Activated CD8-positive, alpha-beta T cell treated with anti-CD3 and anti-CD28 coated beads, Interleukin-2, amount 10 ng/mL, durations not matched to agents 7 days and 5 days (primary cell): Measurements from ENCODE around the gene MOB2. TPM values are rescaled to one million over a fixed set of nuclear protein-coding genes. Genes with fewer than 3 reads are reported as not detected.
"Not testable (repeated sequence)": the region's sequence is repeated elsewhere in the genome, so short reads cannot be mapped to it uniquely, and the experiment has no call there.

Experiments used
- ATAC-seq: fragments of 150-1000 bp; cut with Tn5 transposase; one replicate; pipeline ENCODE4 v1.10.0; 2021; ENCODE audit warnings: moderate library complexity
- CTCF ChIA-PET: fragments of 350-600 bp; sonication (Branson Sonifier 250); formaldehyde crosslinking; loops from one replicate; lab custom pipeline; 2021; ENCODE audit warnings: antibody characterized with exemption; lab: Charles Lee
- POLR2A ChIA-PET: fragments of 350-600 bp; sonication (Branson Sonifier 250); formaldehyde crosslinking; loops from one replicate; lab custom pipeline; 2021; ENCODE audit warnings: antibody characterized with exemption; lab: Charles Lee
- DNase-seq: peaks from one replicate; pipeline ENCODE4 v3.0.0-alpha.2; 2020
- H3K27ac Mint-ChIP-seq: one replicate; pipeline ENCODE4 v1.8.0; 2021; ENCODE audit warnings: mild to moderate bottlenecking, mixed read lengths
- H3K27me3 Mint-ChIP-seq: one replicate; pipeline ENCODE4 v1.8.0; 2021; ENCODE audit warnings: low read depth, mixed read lengths
- H3K36me3 Mint-ChIP-seq: one replicate; pipeline ENCODE4 v1.8.0; 2021; ENCODE audit warnings: low read depth, mixed read lengths
- H3K4me1 Mint-ChIP-seq: one replicate; pipeline ENCODE4 v1.8.0; 2021; ENCODE audit warnings: low read depth, mixed read lengths
- H3K4me3 Mint-ChIP-seq: one replicate; pipeline ENCODE4 v1.8.0; 2021; ENCODE audit warnings: mild to moderate bottlenecking, mixed read lengths
- H3K9me3 Mint-ChIP-seq: one replicate; pipeline ENCODE4 v1.8.0; 2022; ENCODE audit warnings: mixed read lengths; ENCODE audit not compliant: insufficient read depth
- total RNA-seq, 2 experiments: library from RNA; stranded (reverse); gene quantifications; one replicate each; pipeline ENCODE4 v1.2.3, GENCODE V29; 2021

The MOB2 gene
- total RNA-seq, 2 experiments from 2014 or later = 29.3 to 31.6 TPM

DNA sequence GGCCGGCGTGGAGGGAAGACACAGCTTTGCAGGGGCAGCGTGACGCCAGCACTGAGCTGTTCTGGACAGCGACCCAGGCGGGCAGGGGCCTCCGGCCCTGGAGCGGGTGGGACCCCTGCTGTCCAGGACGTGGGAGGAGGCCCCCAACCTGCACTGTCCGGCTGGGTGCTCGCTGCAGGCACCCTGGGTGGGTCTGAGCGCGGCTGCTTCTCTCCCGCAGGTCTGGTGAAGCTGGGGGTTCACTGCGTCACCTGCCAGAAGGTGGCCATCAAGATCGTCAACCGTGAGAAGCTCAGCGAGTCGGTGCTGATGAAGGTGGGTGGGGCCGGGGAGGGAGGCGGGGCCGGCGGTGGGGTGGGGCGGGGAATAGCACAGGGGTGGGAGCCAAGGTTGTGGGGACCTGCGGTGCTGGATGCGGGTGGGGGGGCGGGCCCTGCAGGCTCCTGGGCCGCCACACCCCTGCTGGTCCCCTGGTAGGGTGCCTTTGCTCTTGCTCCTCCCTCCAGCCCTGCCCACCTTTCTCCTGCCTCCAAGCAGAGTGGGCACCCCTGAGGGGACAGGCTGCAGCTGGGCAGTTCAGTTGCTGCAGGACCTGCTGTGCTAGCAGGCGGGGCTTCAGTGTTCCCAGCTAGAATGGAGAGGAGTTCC, 50.6 kb downstream of the MOB2 start:
- ChIA-PET POLR2A (interaction anchor here (0.6 kb wide), 1 partner anchor 419 kb away, joined by 3 read pairs; no protein-coding TSS in a partner anchor), CTCF (interaction anchor here (1.0 kb wide), 1 partner anchor 139 kb away, joined by 4 read pairs; no protein-coding TSS in a partner anchor)
- Mint-ChIP-seq H3K27me3 (no peaks in the 10 kb centered on the region), H3K36me3 (no peaks in the 10 kb centered on the region), H3K27ac (no peak overlapping the region), H3K4me1 (no peaks in the 10 kb centered on the region), H3K4me3 (no peak overlapping the region), H3K9me3 (no peaks in the 10 kb centered on the region)
- DNase-seq (no peak), ATAC-seq (peak; percentile 48)

DNA sequence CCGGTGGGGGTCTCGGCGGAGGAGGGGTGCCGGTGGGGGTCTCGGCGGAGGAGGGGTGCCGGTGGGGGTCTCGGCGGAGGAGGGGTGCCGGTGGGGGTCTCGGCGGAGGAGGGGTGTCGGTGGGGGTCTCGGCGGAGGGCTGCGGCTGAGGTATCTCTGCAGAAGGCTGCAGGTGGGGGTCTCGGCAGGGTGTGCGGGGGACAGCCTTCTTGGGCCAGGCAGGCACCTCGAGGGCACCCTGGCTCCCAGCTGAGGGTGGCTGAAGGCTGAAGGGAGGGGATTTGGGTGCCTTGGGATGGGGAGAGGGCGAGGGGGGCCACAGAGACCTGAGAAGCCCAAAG, 51.1 kb downstream of the MOB2 start:
- POLR2A ChIA-PET = not testable (repeated sequence)

DNA sequence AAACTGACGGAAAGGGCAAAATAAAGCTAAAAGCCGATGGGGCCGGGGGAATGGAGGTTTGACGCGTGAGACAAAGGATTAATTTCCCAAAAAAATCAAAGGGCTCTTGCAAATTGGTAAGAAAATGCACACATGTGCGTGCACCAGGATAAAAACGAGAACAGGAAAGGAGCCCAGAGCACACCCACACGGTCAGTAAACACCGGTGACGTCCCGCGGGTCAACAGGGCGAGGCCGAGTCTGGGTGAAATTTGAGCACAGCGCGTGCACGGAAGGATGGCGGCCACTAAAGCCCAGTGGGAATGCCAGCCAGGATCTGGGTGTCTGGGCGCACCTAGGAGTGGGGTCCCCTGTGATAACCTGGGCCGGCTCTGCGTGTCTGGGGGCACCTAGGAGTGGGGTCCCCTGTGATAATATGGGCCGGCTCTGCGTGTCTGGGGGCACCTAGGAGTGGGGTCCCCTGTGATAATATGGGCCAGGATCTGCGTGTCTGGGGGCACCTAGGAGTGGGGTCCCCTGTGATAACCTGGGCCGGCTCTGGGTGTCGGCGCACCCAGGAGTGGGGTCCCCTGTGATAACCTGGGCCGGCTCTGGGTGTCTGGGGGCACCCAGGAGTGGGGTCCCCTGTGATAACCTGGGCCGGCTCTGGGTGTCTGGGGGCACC, 52.5 kb downstream of the MOB2 start:
- ChIA-PET POLR2A (no interaction called here), CTCF (no interaction called here)
- Mint-ChIP-seq H3K36me3 (no peaks in the 10 kb centered on the region), H3K27me3 (no peaks in the 10 kb centered on the region), H3K4me1 (no peaks in the 10 kb centered on the region), H3K4me3 (no peak overlapping the region), H3K27ac (no peak overlapping the region), H3K9me3 (no peaks in the 10 kb centered on the region)
- DNase-seq = no peak
- ATAC-seq = no peak

More for the DNA sequence above, 51.1 kb downstream of the MOB2 start:
- ATAC-seq, DNase-seq, H3K27ac Mint-ChIP-seq, H3K9me3 Mint-ChIP-seq, H3K4me3 Mint-ChIP-seq, H3K36me3 Mint-ChIP-seq, CTCF ChIA-PET, H3K27me3 Mint-ChIP-seq, H3K4me1 Mint-ChIP-seq: not testable (repeated sequence)

DNA sequence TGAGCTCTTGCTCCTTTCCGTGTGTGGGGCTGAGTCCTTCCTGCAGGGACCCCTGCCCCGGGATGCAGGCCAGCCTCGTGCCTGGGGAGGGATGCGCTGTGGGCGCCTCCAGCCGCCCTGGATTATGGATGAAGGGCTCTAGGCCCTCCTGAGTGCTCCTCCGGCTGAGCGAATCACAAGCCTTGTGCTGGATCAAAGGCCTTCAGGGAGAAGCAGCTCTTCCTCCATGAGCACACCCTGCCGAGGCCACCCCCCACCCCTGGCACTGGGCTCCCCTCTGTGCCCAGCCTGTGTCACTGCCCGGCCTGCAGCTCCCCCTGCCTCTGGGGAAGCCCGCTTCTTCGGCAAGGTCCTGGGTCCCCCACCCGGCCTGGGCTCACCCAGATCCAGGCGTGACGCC, 53.0 kb downstream of the MOB2 start:
- no peaks in the 10 kb centered on the region for H3K4me1 Mint-ChIP-seq
- DNase-seq (no peak), ATAC-seq (no peak)
- no peaks in the 10 kb centered on the region for H3K36me3 Mint-ChIP-seq
- no peaks in the 10 kb centered on the region for H3K9me3 Mint-ChIP-seq
- no peak overlapping the region for H3K27ac Mint-ChIP-seq
- CTCF ChIA-PET = no interaction called here
- H3K4me3 Mint-ChIP-seq = no peak overlapping the region
- H3K27me3 Mint-ChIP-seq = no peaks in the 10 kb centered on the region
- POLR2A ChIA-PET = no interaction called here

DNA sequence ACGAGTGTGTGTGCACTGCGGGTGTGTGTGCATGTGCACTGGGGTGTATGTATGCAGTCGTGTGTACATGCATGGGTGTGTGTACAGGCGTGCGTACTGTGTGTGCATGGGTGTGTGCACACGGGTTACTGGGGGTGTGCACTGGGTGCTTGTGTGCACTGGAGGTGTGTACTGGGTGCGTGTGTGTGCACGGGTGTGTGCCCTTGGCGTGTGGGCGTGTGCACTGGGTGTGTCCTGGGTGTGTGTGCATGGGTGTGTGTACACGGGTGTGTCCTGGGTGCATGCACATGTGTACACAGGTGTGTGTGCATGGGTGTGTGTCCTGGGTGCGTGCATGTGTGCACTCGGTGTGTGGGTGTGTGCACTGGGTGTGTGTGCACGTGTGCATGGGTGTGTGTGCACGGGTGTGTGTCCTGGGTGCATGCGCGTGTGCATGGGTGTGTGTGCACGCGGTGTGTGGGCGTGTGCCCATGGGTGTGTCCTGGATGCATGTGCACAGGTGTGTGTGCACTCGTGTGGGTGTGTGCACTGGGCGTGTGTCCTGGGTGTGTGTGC, 57.7 kb downstream of the MOB2 start:
- no peak for ATAC-seq
- CTCF ChIA-PET = no interaction called here
- POLR2A ChIA-PET = no interaction called here

DNA sequence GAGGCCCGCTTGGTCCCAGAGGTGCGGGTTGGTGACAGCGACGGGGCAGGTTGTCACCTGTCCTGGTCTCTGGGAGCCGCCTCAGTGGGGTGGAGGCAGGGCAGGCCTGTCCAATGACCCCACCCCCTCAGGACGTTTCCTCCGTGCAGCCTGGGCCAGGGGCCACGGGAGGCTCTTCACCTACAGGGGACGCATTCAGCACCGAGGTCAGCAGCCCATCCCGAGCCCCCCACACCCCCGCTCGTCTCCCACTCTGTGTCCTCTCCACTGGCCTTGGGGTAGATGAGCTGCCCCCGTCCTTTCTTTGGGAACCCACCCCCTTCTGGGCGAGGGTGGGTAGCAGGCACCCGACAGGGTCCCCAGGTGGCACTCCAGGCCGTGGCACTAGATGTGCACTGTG, 61.1 kb downstream of the MOB2 start:
- H3K4me3 Mint-ChIP-seq = no peak overlapping the region
- CTCF ChIA-PET = no interaction called here
- H3K9me3 Mint-ChIP-seq = no peaks in the 10 kb centered on the region
- POLR2A ChIA-PET = no interaction called here
- ATAC-seq (no peak), DNase-seq (no peak)
- H3K27me3 Mint-ChIP-seq = no peaks in the 10 kb centered on the region
- no peaks in the 10 kb centered on the region for H3K4me1 Mint-ChIP-seq
- H3K36me3 Mint-ChIP-seq = no peaks in the 10 kb centered on the region
- no peak overlapping the region for H3K27ac Mint-ChIP-seq

More for the DNA sequence above, 57.7 kb downstream of the MOB2 start:
- H3K4me3 Mint-ChIP-seq = no peak overlapping the region
- H3K27ac Mint-ChIP-seq = no peak overlapping the region
- H3K9me3 Mint-ChIP-seq = no peaks in the 10 kb centered on the region
- DNase-seq = no peak
- no peaks in the 10 kb centered on the region for H3K36me3 Mint-ChIP-seq
- H3K27me3 Mint-ChIP-seq = no peaks in the 10 kb centered on the region
- no peaks in the 10 kb centered on the region for H3K4me1 Mint-ChIP-seq

DNA sequence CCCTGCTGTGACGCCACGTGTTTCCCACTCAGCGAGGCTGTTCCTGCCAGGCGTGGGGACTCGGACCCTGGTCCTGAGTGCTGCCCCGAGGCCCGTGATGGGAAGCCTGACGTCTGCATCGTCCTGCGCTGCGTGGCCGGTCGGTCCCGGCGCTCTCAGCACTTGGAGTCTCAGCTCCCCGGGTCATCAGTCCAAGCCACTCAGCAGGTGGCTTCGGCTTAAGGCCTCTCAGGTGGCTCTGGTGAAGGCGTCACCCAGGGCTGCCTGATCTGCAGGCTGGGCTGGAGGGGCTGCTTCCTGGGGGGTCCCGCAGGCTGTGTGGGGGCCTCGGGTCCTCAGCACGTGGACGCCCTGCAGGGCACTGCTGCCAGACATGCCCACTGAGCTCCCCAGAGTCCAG, 61.6 kb downstream of the MOB2 start:
- POLR2A ChIA-PET = no interaction called here

DNA sequence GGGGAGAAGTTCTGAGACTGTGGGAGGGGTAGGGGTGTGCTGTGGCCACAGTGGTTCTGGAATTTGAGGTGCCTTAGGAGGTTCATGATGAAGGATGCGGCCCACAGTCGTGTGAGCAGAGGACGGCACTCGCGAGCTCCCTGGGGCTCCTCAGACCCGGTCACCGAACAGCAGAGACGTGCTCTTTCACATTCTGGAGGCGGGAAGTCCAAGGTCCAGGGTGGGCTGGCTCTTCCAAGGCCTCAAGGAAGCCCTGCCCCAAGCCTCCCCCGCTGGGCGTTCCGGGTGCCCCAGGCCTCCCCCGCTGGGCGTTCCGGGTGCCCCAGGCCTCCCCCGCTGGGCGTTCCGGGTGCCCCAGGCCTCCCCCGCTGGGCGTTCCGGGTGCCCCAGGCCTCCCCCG, 63.2 kb downstream of the MOB2 start:
- H3K27me3 Mint-ChIP-seq, H3K4me3 Mint-ChIP-seq, H3K36me3 Mint-ChIP-seq, DNase-seq, H3K4me1 Mint-ChIP-seq, POLR2A ChIA-PET, H3K27ac Mint-ChIP-seq, ATAC-seq, CTCF ChIA-PET: not testable (repeated sequence)
- peaks cover 10% of the 10 kb centered on the region for H3K9me3 Mint-ChIP-seq

More for the DNA sequence above, 61.6 kb downstream of the MOB2 start:
- H3K4me1 Mint-ChIP-seq = no peaks in the 10 kb centered on the region
- DNase-seq (no peak), ATAC-seq (no peak)
- no peaks in the 10 kb centered on the region for H3K27me3 Mint-ChIP-seq
- CTCF ChIA-PET = no interaction called here
- H3K36me3 Mint-ChIP-seq = no peaks in the 10 kb centered on the region
- no peak overlapping the region for H3K4me3 Mint-ChIP-seq
- H3K9me3 Mint-ChIP-seq = no peaks in the 10 kb centered on the region
- H3K27ac Mint-ChIP-seq = no peak overlapping the region

DNA sequence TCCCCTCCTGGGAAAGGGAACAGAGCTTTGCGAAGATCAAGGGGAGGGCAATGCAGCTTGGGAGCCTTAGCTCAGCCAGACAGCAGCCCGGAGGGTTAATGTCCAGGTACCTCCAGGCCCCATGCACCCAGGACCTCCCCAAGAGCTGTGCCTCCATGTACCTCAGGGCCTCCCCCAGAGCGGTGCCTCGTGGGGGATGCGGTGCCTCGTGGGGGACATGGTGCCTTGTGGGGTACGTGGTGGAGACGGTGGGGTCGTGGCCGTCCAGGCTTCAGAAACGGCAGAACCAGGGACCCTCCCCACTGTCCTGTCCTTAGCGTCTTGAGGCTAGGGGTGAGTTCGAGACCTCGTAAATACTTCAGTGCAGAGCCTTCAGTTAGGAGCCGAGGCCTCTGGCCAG, 63.6 kb downstream of the MOB2 start:
- Mint-ChIP-seq H3K4me1 (no peaks in the 10 kb centered on the region), H3K9me3 (peaks cover 10% of the 10 kb centered on the region), H3K27ac (no peak overlapping the region), H3K27me3 (no peaks in the 10 kb centered on the region), H3K36me3 (peaks cover 2% of the 10 kb centered on the region), H3K4me3 (no peak overlapping the region)
- DNase-seq (no peak), ATAC-seq (no peak)
- CTCF ChIA-PET = no interaction called here
- POLR2A ChIA-PET = no interaction called here

DNA sequence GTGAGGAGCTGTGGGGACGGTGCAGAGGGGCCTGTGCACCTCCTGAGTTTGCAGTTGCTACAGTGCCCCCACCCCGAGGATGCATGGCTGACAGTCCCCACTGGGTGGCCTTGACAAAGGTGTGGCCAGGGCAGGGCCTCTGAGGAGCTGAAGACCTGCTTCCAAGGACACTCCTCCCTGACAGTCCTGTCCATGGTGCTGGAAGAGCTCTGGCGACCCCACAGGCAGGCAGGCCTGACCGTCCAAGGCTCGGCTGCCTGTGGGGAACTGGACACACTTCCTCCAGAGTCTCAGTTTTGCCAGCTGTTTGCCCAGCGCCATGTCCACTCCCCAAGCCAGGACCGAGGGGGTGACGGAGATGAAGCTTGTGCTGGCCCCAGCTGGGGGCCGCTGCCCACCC, 64.1 kb downstream of the MOB2 start:
- no peak overlapping the region for H3K4me3 Mint-ChIP-seq
- ChIA-PET CTCF (no interaction called here), POLR2A (no interaction called here)
- no peak for ATAC-seq
- H3K27ac Mint-ChIP-seq = no peak overlapping the region
- no peaks in the 10 kb centered on the region for H3K4me1 Mint-ChIP-seq
- peaks cover 2% of the 10 kb centered on the region for H3K36me3 Mint-ChIP-seq
- peaks cover 10% of the 10 kb centered on the region for H3K9me3 Mint-ChIP-seq
- DNase-seq = no peak
- H3K27me3 Mint-ChIP-seq = no peaks in the 10 kb centered on the region

DNA sequence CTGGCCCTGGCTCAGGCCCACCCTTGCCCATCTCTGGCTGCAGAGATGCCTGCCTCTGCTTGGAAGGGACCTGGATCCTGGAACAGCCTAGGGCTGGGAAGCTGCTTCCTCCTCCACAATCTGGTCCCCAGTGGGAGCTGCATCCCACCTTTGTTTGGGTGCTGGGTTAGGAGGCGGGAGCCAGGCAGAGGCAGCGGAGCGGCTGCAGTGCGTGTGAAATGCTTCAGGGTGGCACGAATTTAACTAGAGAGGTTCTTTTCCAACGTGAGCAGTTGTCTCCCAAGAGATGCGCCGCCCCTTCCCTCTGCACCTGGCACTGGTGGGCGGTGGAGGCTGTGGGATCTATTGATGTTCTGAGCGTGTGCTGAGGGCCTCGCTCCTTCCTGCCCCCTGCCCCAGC, 65.3 kb downstream of the MOB2 start:
- POLR2A ChIA-PET = no interaction called here
- H3K4me1 Mint-ChIP-seq = no peaks in the 10 kb centered on the region

DNA sequence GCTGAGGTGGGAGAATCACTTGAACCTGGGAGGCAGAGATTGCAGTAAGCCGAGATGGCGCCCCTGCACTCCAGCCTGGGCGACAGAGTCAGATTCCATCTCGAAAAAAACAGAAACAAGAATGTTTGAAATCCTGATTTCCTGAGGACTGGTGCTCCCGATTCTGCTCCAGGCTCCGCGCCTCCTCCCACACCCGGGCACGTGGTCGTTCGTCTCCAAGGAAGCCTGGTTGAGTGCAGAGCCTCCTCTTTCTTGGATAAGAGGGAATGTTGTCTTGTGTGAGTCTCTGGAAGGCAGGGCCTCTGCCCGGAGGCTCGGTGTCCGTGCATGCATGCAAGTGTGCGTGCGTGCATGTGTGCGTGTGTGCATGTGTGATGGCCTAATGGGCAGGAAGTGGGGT, 66.8 kb downstream of the MOB2 start:
- Mint-ChIP-seq H3K27ac (no peak overlapping the region), H3K4me3 (no peak overlapping the region), H3K27me3 (no peaks in the 10 kb centered on the region), H3K4me1 (no peaks in the 10 kb centered on the region), H3K36me3 (peaks cover 2% of the 10 kb centered on the region), H3K9me3 (peaks cover 17% of the 10 kb centered on the region)
- POLR2A ChIA-PET = no interaction called here
- ATAC-seq = no peak
- no peak for DNase-seq
- CTCF ChIA-PET = no interaction called here

More for the DNA sequence above, 65.3 kb downstream of the MOB2 start:
- CTCF ChIA-PET = no interaction called here
- no peak overlapping the region for H3K4me3 Mint-ChIP-seq
- ATAC-seq = no peak
- no peak overlapping the region for H3K27ac Mint-ChIP-seq
- no peak for DNase-seq
- peaks cover 2% of the 10 kb centered on the region for H3K36me3 Mint-ChIP-seq
- H3K9me3 Mint-ChIP-seq = peaks cover 17% of the 10 kb centered on the region
- H3K27me3 Mint-ChIP-seq = no peaks in the 10 kb centered on the region
